ENCODE measurements around the gene GABBR2. TPM values are rescaled to one million over a fixed set of nuclear protein-coding genes. Genes with fewer than 3 reads are reported as not detected.

The GABBR2 gene
- total RNA-seq, 1 donor from 2014 or later: 0.84 TPM

DNA sequence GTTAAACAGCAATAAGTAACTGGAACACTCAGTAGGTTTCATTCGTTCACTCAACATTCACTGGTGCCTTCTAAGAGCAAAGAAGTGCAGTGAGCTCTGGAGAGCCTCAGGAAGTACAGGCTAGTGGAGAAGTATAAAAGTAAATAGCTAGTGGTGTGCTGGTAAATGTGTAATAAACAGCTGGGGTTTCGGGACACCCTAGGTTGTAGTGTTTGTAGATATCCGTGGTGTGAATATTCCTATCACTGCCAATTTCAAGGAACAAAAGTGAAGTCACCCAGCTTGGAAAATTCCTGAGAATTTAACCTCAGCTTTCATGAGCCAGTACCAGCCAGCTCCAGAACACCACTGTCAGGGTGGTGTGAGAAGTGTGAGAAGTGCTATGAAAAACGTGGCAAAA lies 75.9 kb downstream of the GABBR2 start:
- intact Hi-C loops (cut with DNase I): no loop called here
- no peak for TF ChIP-seq CTCF (IDR thresholded peaks at IDR 0.05)
- H3K27ac ChIP-seq: no peak overlapping the region
- ATAC-seq (no peak), DNase-seq (no peak)
- no peaks in the 10 kb centered on the region for H3K9me3 ChIP-seq
- H3K27me3 ChIP-seq: no peaks in the 10 kb centered on the region
- H3K4me1 ChIP-seq: no peaks in the 10 kb centered on the region
- no peak overlapping the region for H3K4me3 ChIP-seq
- H3K36me3 ChIP-seq: no peaks in the 10 kb centered on the region

DNA sequence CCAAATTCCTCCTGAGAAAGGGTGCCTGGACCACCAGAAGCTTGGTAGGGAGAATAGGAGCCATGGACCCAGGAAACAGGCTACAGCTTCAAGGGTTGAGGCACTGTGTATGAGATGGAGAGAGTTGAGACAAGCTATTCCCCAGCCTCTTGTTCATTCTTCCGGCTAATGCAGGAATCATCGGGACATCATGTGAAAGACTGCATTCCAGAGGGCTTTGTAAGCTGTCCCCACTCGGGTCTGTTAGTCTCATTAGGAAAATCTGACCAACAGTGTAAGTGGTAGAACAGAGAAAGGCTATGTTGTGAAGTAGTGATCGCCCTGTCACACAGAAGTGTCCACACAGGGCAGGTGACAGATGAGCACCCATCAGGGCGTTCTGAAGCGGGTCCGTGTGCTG lies 81.4 kb downstream of the GABBR2 start:
- H3K4me1 ChIP-seq: no peaks in the 10 kb centered on the region
- TF ChIP-seq CTCF (IDR thresholded peaks at IDR 0.05): no peak
- no peak for ATAC-seq
- no peak overlapping the region for H3K4me3 ChIP-seq
- intact Hi-C loops (cut with DNase I): no loop called here
- no peaks in the 10 kb centered on the region for H3K9me3 ChIP-seq
- H3K36me3 ChIP-seq: no peaks in the 10 kb centered on the region
- H3K27ac ChIP-seq: no peak overlapping the region
- H3K27me3 ChIP-seq: no peaks in the 10 kb centered on the region
- DNase-seq: no peak

GRCh38 chr9:98625728-98626127 lies 83.0 kb downstream of the GABBR2 start:
- H3K4me1 ChIP-seq: no peaks in the 10 kb centered on the region
- no peaks in the 10 kb centered on the region for H3K9me3 ChIP-seq
- no peaks in the 10 kb centered on the region for H3K27me3 ChIP-seq
- no peak overlapping the region for H3K4me3 ChIP-seq
- no peaks in the 10 kb centered on the region for H3K36me3 ChIP-seq
- no peak for TF ChIP-seq CTCF (IDR thresholded peaks at IDR 0.05)
- H3K27ac ChIP-seq: no peak overlapping the region
- no peak for ATAC-seq
- intact Hi-C loops (cut with DNase I): no loop called here
- no peak for DNase-seq

- no peak for TF ChIP-seq CTCF (IDR thresholded peaks at IDR 0.05)
Observed at GRCh38 chr9:98619788-98620187, 88.9 kb downstream of the GABBR2 start.

DNA sequence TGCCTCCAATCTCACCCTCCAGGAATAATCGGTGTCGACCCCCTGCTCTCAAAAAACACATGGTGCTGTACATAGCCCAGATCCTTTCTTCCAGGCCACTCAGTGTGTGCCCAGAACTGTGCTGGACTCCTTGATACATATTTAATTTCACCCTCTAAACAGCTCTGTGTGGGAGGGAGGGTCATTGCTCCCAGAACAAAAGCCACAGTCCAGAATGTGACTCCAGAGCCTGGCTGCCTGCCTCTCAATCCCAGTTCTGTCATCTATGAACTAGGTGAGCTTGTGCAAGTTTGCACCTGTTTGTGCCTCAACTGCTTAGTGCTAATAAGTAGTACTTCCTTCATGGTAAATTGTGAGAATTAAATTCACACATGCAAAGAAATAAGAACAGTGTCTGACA lies 93.1 kb downstream of the GABBR2 start:
- TF ChIP-seq CTCF (IDR thresholded peaks at IDR 0.05): no peak
- Histone ChIP-seq H3K36me3 (no peaks in the 10 kb centered on the region), H3K9me3 (no peaks in the 10 kb centered on the region), H3K27me3 (no peaks in the 10 kb centered on the region), H3K4me3 (no peak overlapping the region), H3K4me1 (no peaks in the 10 kb centered on the region), H3K27ac (no peak overlapping the region)
- intact Hi-C loops (cut with DNase I): no loop called here
- ATAC-seq (no peak), DNase-seq (no peak)

More at GRCh38 chr9:98619788-98620187, 88.9 kb downstream of the GABBR2 start:
- no peak for DNase-seq
- intact Hi-C loops (cut with DNase I): no loop called here
- Histone ChIP-seq H3K9me3 (no peaks in the 10 kb centered on the region), H3K27ac (no peak overlapping the region), H3K4me3 (no peak overlapping the region), H3K27me3 (no peaks in the 10 kb centered on the region), H3K36me3 (no peaks in the 10 kb centered on the region), H3K4me1 (no peaks in the 10 kb centered on the region)
- ATAC-seq: no peak

DNA sequence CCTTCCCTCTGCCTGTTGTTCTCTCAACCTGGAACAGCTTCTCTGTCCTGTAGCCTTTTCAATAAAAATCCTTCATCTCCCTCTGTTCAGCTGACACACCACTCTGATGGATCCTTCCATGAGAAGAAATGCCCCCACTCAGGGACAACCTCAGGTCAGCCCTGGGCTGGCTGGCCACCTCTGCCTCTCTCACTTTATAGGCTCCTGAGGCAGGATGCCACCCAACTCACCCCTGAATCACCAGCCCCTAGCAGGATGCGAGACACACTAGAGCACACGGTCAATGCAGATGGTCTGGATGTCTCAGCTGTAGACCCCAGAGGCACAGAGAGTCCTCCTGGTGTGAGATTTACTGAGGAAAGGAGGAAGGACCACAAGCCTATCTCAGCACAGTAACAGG lies 93.8 kb downstream of the GABBR2 start:
- H3K36me3 ChIP-seq: no peaks in the 10 kb centered on the region
- H3K27me3 ChIP-seq: no peaks in the 10 kb centered on the region
- no peak for DNase-seq
- no peaks in the 10 kb centered on the region for H3K4me1 ChIP-seq
- no peak overlapping the region for H3K27ac ChIP-seq
- TF ChIP-seq CTCF (IDR thresholded peaks at IDR 0.05): no peak
- intact Hi-C loops (cut with DNase I): no loop called here
- H3K9me3 ChIP-seq: no peaks in the 10 kb centered on the region
- no peak for ATAC-seq
- no peak overlapping the region for H3K4me3 ChIP-seq
